DMS53 (cell line): Measurements from ENCODE around the gene CD68.
A peak's percentile ranks its signal among the peaks of the same experiment; 100 is the strongest.

Experiments used
- DNase-seq: peaks from one replicate; lab custom pipeline; 2025; lab: John Stamatoyannopoulos, UW

Gene CD68, protein sequence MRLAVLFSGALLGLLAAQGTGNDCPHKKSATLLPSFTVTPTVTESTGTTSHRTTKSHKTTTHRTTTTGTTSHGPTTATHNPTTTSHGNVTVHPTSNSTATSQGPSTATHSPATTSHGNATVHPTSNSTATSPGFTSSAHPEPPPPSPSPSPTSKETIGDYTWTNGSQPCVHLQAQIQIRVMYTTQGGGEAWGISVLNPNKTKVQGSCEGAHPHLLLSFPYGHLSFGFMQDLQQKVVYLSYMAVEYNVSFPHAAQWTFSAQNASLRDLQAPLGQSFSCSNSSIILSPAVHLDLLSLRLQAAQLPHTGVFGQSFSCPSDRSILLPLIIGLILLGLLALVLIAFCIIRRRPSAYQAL

DNA sequence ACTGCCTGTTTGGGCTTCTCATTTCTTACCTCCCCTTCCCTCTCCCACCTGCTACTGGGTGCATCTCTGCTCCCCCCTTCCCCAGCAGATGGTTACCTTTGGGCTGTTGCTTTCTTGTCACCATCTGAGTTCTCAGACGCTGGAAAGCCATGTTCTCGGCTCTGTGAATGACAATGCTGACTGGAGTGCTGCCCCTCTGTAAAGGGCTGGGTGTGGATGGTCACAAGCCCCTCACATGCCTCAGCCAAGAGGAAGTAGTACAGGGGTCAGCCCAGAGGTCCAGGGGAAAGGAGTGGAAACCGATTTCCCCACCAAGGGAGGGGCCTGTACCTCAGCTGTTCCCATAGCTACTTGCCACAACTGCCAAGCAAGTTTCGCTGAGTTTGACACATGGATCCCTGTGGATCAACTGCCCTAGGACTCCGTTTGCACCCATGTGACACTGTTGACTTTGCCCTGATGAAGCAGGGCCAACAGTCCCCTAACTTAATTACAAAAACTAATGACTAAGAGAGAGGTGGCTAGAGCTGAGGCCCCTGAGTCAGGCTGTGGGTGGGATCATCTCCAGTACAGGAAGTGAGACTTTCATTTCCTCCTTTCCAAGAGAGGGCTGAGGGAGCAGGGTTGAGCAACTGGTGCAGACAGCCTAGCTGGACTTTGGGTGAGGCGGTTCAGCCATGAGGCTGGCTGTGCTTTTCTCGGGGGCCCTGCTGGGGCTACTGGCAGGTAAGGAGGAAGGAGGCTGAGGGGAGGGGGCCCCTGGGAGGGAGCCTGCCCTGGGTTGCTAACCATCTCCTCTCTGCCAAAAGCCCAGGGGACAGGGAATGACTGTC lies at the start of gene CD68:
Gene CD68, plus strand, starts transcription at position 638 of the 833 bp plus-strand sequence. Its CDS starts 40 bp downstream, at position 678.
- peak; percentile 93 for DNase-seq

GRCh38 chr17:7530023-7530900 lies 49.2 kb upstream of the CD68 start:
- no peak for DNase-seq

GRCh38 chr17:7538050-7538449 lies 41.4 kb upstream of the CD68 start:
- no peak for DNase-seq

DNA sequence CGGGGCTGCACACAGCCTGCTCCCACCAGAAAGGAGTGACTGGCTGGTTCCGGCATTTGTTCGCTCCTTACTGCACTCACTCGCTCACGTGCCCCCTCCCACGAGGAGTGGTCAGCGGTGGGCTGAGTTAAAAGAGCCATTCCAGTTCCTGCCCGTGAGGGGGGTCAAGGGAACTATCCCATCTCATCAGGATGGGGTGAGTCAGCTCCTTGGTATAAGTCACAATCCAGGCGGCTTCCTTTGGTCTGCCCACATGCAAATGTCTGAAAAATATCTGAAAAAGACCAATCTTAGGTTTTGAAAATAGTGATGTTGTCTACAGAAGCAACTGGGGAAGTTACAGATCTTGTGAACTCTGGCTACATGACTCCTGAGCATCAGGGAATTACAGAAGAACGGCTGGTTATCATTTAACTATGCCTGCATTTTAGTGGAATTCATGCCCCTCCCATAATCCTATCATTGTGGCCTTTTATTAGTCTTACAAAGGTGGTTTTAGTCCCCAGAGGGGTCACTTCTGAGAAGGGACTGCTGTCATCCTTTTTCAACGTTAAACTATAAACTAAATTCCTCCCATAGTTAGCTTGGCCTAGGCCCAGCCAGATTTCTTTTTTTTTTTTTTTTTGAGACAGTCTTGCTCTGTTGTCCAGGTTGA lies 40.4 kb upstream of the CD68 start:
- DNase-seq = no peak

- DNase-seq = no peak
Measured at GRCh38 chr17:7541074-7541621, 38.3 kb upstream of the CD68 start.

- DNase-seq = no peak
Measured at GRCh38 chr17:7544911-7545310, 34.5 kb upstream of the CD68 start.

DNA sequence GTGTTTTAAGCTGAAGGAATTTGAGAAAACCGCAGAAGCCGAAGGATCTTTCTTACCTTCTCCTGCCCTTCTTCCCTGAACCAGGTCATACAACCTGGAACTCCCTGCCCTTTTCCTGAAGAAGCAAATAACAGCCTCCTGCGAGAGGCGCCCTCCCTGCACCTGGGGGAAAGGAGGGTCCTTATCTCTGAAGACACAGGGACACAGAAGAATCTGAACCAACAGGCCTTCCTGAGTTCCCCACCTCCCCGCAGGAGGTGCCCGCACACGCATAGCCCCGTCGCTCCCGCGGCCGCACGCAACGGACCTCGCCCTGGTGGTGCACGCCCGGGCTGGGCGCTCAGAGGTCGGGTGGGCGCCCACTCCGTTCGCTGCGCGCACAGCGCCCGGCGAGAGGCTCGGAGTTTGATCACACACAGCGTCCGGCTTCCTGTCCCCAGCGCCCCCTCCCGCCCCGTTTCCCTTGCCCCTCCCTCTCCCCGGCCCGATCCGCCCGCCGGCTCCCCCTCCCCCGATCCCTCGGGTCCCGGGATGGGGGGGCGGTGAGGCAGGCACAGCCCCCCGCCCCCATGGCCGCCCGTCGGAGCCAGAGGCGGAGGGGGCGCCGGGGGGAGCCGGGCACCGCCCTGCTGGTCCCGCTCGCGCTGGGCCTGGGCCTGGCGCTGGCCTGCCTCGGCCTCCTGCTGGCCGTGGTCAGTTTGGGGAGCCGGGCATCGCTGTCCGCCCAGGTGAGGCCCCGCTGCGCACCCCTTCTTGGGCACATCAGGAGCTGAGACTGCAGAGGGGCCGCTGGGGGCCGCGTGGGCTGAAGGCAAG lies 30.6 kb upstream of the CD68 start, which contains the start of gene TNFSF12:
Gene TNFSF12, plus strand, starts transcription at position 474 of the 816 bp plus-strand sequence. Its CDS starts 96 bp downstream, at position 570.
- DNase-seq = peak; percentile 68

DNA sequence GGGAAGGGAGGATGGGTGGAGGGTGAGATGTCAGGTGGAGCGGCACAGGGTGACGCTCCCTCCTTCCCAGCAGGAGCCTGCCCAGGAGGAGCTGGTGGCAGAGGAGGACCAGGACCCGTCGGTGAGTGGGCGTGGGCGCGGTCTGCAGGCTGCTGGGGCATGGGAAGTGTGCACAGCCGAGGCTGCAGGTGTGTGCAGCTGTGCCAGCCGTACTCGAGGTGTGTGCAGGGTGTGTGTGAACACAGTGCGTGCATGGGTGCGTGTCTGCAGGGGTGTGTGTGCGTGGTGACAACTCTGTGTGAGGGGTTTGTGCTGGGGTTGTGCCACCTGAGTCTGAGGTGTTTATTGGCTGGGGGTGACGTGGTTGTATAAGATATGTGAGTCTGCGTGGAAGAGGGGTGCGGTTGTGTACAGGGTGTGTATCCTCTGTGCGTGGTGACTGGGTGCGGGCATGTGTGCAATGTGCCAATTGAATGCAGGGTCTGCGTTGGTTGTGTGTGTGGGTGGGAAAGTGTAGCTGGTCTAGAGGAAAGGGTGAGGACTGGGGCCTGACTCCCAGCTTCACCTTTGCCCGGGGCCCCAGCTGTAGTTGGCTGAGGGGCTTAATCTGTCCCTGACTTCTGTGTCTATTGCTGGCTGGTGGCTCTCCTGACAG lies 29.9 kb upstream of the CD68 start:
- DNase-seq = peak; percentile 62

GRCh38 chr17:7550344-7550743 lies 29.1 kb upstream of the CD68 start:
- DNase-seq = no peak

GRCh38 chr17:7551396-7551795 lies 28.0 kb upstream of the CD68 start:
- no peak for DNase-seq

DNA sequence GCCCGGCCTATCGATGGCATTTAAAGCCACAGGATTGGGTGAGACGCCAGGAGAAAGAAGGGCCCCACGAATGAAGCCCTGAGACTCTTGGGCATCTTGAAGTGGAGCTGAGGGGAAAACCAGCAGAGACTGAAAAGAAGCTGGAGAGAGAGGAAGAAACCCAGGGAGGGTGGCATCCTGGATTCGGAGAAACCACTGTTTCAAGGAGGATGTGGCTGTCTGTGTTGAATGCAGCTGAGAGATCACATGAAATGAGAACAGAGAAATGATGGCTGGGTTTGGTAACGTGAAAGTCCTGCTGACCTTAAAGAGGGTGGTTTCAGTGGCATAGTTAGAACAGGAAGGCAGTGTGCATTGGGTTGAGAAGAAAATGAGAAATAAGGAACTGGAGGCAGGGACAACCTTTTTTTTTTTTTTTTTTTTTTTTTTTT lies 26.8 kb upstream of the CD68 start:
- DNase-seq = no peak

- DNase-seq = no peak
Measured at GRCh38 chr17:7553356-7553755, 26.1 kb upstream of the CD68 start.

DNA sequence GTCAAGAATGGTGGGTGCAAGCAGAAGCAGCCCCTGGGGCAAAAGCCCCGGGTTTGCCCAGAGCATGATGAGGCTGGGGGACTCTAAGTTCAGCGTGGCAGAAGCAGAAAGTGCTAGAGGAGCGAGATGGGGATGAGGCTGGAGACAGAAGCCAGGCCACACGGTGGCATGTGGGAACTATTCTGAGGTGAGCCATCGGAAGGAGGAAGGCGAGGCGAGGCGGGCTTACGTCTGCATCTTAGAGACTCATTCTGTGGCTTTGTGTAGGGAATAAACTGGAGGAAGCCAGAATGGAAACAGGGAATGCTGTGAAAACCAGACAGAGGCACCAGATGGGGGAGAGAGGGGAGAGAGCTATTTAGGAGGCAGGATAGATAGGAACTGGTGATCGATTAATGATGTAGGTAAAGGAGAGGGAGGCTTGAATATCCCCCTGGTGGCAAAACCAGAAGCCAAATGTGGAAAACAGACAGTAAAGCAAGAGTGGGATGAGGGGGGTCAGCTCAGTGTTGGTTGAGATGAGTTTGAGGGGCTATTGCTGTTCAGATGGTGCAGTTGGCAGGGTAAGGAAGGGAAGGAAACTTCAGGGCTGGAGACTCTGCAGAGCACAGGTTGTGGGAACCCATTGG lies 24.0 kb upstream of the CD68 start:
- DNase-seq = no peak

DNA sequence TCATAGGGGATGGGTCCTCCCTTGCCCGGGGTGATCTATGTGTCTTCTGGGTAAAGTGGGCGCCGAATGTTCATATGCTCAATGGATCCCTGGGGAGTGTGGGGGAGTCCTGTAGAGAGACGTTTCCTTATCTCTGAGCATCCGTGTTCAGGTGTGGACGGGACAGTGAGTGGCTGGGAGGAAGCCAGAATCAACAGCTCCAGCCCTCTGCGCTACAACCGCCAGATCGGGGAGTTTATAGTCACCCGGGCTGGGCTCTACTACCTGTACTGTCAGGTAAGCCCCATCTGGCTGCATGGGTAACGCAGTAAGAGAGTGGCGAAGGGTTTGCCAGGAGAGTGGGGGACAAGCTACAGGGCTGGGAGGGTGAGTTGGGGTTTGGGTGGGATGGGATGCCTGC lies 22.8 kb upstream of the CD68 start:
- DNase-seq = no peak

DNA sequence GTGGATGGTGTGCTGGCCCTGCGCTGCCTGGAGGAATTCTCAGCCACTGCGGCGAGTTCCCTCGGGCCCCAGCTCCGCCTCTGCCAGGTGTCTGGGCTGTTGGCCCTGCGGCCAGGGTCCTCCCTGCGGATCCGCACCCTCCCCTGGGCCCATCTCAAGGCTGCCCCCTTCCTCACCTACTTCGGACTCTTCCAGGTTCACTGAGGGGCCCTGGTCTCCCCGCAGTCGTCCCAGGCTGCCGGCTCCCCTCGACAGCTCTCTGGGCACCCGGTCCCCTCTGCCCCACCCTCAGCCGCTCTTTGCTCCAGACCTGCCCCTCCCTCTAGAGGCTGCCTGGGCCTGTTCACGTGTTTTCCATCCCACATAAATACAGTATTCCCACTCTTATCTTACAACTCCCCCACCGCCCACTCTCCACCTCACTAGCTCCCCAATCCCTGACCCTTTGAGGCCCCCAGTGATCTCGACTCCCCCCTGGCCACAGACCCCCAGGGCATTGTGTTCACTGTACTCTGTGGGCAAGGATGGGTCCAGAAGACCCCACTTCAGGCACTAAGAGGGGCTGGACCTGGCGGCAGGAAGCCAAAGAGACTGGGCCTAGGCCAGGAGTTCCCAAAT lies 22.2 kb upstream of the CD68 start:
- no peak for DNase-seq

DNA sequence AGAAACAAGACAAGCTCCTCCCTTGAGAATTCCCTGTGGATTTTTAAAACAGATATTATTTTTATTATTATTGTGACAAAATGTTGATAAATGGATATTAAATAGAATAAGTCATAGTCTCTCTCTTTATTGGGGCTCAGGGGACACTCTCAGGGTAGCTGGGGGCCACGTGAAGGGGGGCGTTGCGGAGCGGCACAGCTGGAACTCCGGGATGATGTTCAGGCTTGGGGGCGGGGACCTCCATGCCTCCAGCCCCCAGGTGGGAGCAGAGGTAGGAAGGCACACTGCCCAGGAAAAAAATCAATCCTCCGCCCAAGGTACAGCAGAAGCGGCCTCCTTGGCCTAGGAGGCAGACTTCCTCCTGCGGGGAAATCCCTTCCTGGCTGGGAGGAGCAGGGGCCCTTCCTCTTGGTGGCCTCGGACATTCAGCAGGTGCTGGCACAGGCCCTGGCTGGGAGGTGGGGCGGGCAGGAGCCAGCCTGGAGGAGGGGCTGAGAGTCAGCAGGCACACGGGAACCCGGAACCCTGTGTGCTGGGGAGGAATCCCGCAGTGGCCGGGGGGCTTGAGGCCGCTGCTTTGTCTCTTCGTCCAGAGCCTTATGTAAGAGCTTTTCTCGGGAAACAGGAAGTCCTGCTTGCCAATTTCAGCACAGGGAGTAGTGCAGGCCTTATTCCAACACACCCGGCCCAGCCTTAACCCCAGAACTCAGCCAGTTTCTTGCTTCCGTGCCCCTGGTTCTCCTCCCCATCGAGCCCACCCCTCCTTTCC lies 21.5 kb upstream of the CD68 start:
- peak; percentile 97 for DNase-seq

- peak; percentile 63 for DNase-seq
Measured at GRCh38 chr17:7558544-7559319, 20.7 kb upstream of the CD68 start, which contains the start of gene TNFSF13. Gene TNFSF13, plus strand, starts transcription at chr17:7558750. Its CDS starts 290 bp downstream, at chr17:7559040.
